Right cardiac atrium (tissue), 5 donors: ENCODE data around the gene KIF26A. TPM values are rescaled to one million over a fixed set of nuclear protein-coding genes. Genes with fewer than 3 reads are reported as not detected.

Experiments used
- ATAC-seq, 2 donors: fragments of 200-7000 bp; cut with Tn5 transposase; one replicate each; pipeline versions ENCODE4 v1.8.0 to v1.9.1; 2020; ENCODE audit warnings: moderate library complexity in 2 of 2, mild to moderate bottlenecking in 1 of 2
- DNase-seq, 3 donors: peaks; one replicate each; pipeline ENCODE4 v3.0.0-alpha.2; 2020
- H3K27ac ChIP-seq: one replicate; pipeline ENCODE4 v1.5.1; 2013; ENCODE audit warnings: mild to moderate bottlenecking, low read length, control low read depth, moderate library complexity
- H3K27me3 ChIP-seq: one replicate; pipeline ENCODE4 v1.6.1; 2013; ENCODE audit not compliant: control insufficient read depth, insufficient read depth
- H3K4me1 ChIP-seq: one replicate; pipeline ENCODE4 v1.6.1; 2013; ENCODE audit warnings: low read length; ENCODE audit not compliant: control insufficient read depth, insufficient read depth
- H3K4me3 ChIP-seq: one replicate; pipeline ENCODE4 v1.5.1; 2013; ENCODE audit warnings: low read length, control low read depth
- H3K9me3 ChIP-seq: one replicate; pipeline ENCODE4 v1.6.1; 2013; ENCODE audit warnings: low read length; ENCODE audit not compliant: control insufficient read depth
- WGBS: extraction: QIAGEN DNeasy Blood & Tissue Kit; methylation state at CpG from one replicate; pipeline ENCODE4 v1.1.7; 2013; 5-methylcytosine and 5-hydroxymethylcytosine counted together
- intact Hi-C, 4 donors: fragments of 100-400 bp; cut with DNase I; formaldehyde crosslinking; loops; one replicate each; pipeline versions ENCODE4 v1.11.0 to v1.14.0; 2022 to 2023
- polyA plus RNA-seq: library from polyadenylated mRNA; stranded (reverse); fragments of 200-250 nt; gene quantifications from one replicate; pipeline ENCODE4 v1.2.3, GENCODE V29; 2013
- total RNA-seq, 4 donors: library from RNA; stranded (reverse); fragmentation: NEBNext Ultra II Directional; extraction: Animal tissue kit (Norgen Biotek cat#: 25700); gene quantifications; one replicate each; pipeline ENCODE4 v1.2.1, GENCODE V29; 2021
- donor health status: healthy with polysubstance abuse.
- donor health status: DM: no; HTN: yes; CAD: no.
- donor health status: DM: no; HTN: no; CAD: no.
- donor health status: DM: no; HTN: yes; CAD: no; lungs with severe emphysema.
- donor health status: DM: yes; HTN: yes; CAD: no.

The KIF26A gene
- total and polyA plus RNA-seq, 5 donors = 7.1 to 10.6 (median 9.7) TPM

- Histone ChIP-seq H3K4me3 (no peak overlapping the region), H3K4me1 (no peaks in the 10 kb centered on the region), H3K27ac (no peak overlapping the region), H3K9me3 (no peaks in the 10 kb centered on the region), H3K27me3 (no peaks in the 10 kb centered on the region)
- no peak for ATAC-seq
- DNase-seq = peak; percentile 5 to 46 (median 35)
- WGBS = 85% methylated on average over 15 of the region's 15 CpGs
- intact Hi-C loops = loop anchor here in 1 of 4 donors (5.0 kb wide), 1 partner anchor 411 kb away; no protein-coding TSS in a partner anchor
Observed at GRCh38 chr14:104141621-104142091, 3.3 kb downstream of the KIF26A start.

GRCh38 chr14:104142136-104142945 is 4.0 kb downstream of the KIF26A start:
- H3K4me3 ChIP-seq = no peak overlapping the region
- WGBS = 80% methylated on average over 11 of the region's 11 CpGs

GRCh38 chr14:104142946-104143470 is 4.6 kb downstream of the KIF26A start:
- WGBS = 75% methylated on average over 16 of the region's 16 CpGs
- Histone ChIP-seq H3K27me3 (no peaks in the 10 kb centered on the region), H3K4me1 (no peaks in the 10 kb centered on the region), H3K9me3 (no peaks in the 10 kb centered on the region), H3K4me3 (no peak overlapping the region), H3K27ac (no peak overlapping the region)
- ATAC-seq = no peak
- intact Hi-C loops = loop anchor here in 1 of 4 donors (5.0 kb wide), 1 partner anchor 409 kb away; no protein-coding TSS in a partner anchor
- DNase-seq = peak; percentile 1 to 34 (median 14)

More at GRCh38 chr14:104142136-104142945, 4.0 kb downstream of the KIF26A start:
- DNase-seq (peak; percentile 5 to 26 (median 25)), ATAC-seq (no peak)
- Histone ChIP-seq H3K27ac (no peak overlapping the region), H3K9me3 (no peaks in the 10 kb centered on the region), H3K27me3 (no peaks in the 10 kb centered on the region), H3K4me1 (no peaks in the 10 kb centered on the region)
- intact Hi-C loops = loop anchor here in 1 of 4 donors (5.0 kb wide), 1 partner anchor 410 kb away; no protein-coding TSS in a partner anchor

GRCh38 chr14:104143521-104144452 is 5.4 kb downstream of the KIF26A start:
- Histone ChIP-seq H3K9me3 (no peaks in the 10 kb centered on the region), H3K27me3 (no peaks in the 10 kb centered on the region), H3K4me3 (no peak overlapping the region), H3K4me1 (no peaks in the 10 kb centered on the region), H3K27ac (no peak overlapping the region)
- ATAC-seq (no peak), DNase-seq (peak; percentile 16 to 47 (median 36))
- WGBS = 80% methylated on average over 26 of the region's 26 CpGs
- intact Hi-C loops = loop anchor here in 1 of 4 donors (5.0 kb wide), 1 partner anchor 409 kb away; no protein-coding TSS in a partner anchor

GRCh38 chr14:104144453-104144790 is 6.0 kb downstream of the KIF26A start:
- ATAC-seq = no peak
- H3K4me1 ChIP-seq = no peaks in the 10 kb centered on the region
- intact Hi-C loops = loop anchor here in 1 of 4 donors (5.0 kb wide), 1 partner anchor 408 kb away; no protein-coding TSS in a partner anchor

GRCh38 chr14:104144911-104145825 is 6.8 kb downstream of the KIF26A start:
- intact Hi-C loops = loop anchor here in 1 of 4 donors (5.0 kb wide), 1 partner anchor 407 kb away; no protein-coding TSS in a partner anchor
- H3K4me1 ChIP-seq = no peaks in the 10 kb centered on the region
- no peaks in the 10 kb centered on the region for H3K27me3 ChIP-seq

More at GRCh38 chr14:104144453-104144790, 6.0 kb downstream of the KIF26A start:
- WGBS = 85% methylated on average over 4 of the region's 4 CpGs
- peak in 1 of 3 donors; percentile 13 for DNase-seq
- Histone ChIP-seq H3K27ac (no peak overlapping the region), H3K4me3 (no peak overlapping the region), H3K27me3 (no peaks in the 10 kb centered on the region), H3K9me3 (no peaks in the 10 kb centered on the region)

GRCh38 chr14:104145826-104146601 is 7.6 kb downstream of the KIF26A start:
- intact Hi-C loops = no loop called here
- H3K9me3 ChIP-seq = no peaks in the 10 kb centered on the region
- DNase-seq = peak; percentile 1 to 47 (median 37)
- H3K27ac ChIP-seq = no peak overlapping the region
- no peaks in the 10 kb centered on the region for H3K27me3 ChIP-seq
- no peak for ATAC-seq
- no peak overlapping the region for H3K4me3 ChIP-seq
- no peaks in the 10 kb centered on the region for H3K4me1 ChIP-seq
- 80% methylated on average over 15 of the region's 15 CpGs for WGBS

More at GRCh38 chr14:104144911-104145825, 6.8 kb downstream of the KIF26A start:
- ATAC-seq = no peak
- H3K9me3 ChIP-seq = no peaks in the 10 kb centered on the region
- no peak overlapping the region for H3K27ac ChIP-seq
- peak; percentile 14 to 62 (median 58) for DNase-seq
- H3K4me3 ChIP-seq = no peak overlapping the region
- WGBS = 84% methylated on average over 37 of the region's 37 CpGs

- intact Hi-C loops = no loop called here
- no peaks in the 10 kb centered on the region for H3K9me3 ChIP-seq
- no peaks in the 10 kb centered on the region for H3K27me3 ChIP-seq
- no peak overlapping the region for H3K4me3 ChIP-seq
- ATAC-seq = no peak
- 86% methylated on average over 22 of the region's 22 CpGs for WGBS
- no peaks in the 10 kb centered on the region for H3K4me1 ChIP-seq
- no peak overlapping the region for H3K27ac ChIP-seq
- DNase-seq = peak; percentile 9 to 42 (median 33)
Observed at GRCh38 chr14:104146651-104147345, 8.4 kb downstream of the KIF26A start.
